H1 (cell line): ENCODE measurements around the gene GABRB2. TPM values are rescaled to one million over a fixed set of nuclear protein-coding genes. Genes with fewer than 3 reads are reported as not detected.

Source experiments
- CTCF ChIA-PET: fragments of 300-600 bp; sonication (Branson Sonifier 250); formaldehyde crosslinking; loops from one replicate; lab custom pipeline; 2021; ENCODE audit not compliant: partially characterized antibody; lab: Charles Lee
- POLR2A ChIA-PET: fragments of 300-600 bp; sonication (Branson Sonifier 250); formaldehyde crosslinking; loops from one replicate; lab custom pipeline; 2021; ENCODE audit warnings: inconsistent platforms; ENCODE audit not compliant: partially characterized antibody; lab: Charles Lee
- DNase-seq, 2 experiments: peaks; one replicate each; pipeline versions ENCODE4 v3.0.0 to v3.0.0-alpha.2; 2010 to 2022; ENCODE audit warnings: low spot score in 2 of 2, low read depth in 1 of 2, mixed read lengths in 1 of 2
- FAIRE-seq: peaks from 2 replicates; lab custom pipeline; 2011; peaks lifted over from hg19 to GRCh38; lab: Jason Lieb, UNC
- H2AFZ ChIP-seq: 2 replicates; pipeline ENCODE4 v1.8.1; 2012; ENCODE audit warnings: low read length, inconsistent platforms
- H2AK5ac ChIP-seq: 2 replicates; pipeline ENCODE4 v1.6.1; 2013; ENCODE audit warnings: low read depth, low read length
- H2BK120ac ChIP-seq: replicated peaks from 2 replicates; pipeline ENCODE3; 2013; ENCODE audit warnings: low read depth, low read length, inconsistent platforms
- H2BK12ac ChIP-seq: 2 replicates; pipeline ENCODE4 v1.6.1; 2013; ENCODE audit warnings: low read depth, low read length
- H2BK15ac ChIP-seq: 2 replicates; pipeline ENCODE4 v1.6.1; 2013; ENCODE audit warnings: low read length
- H2BK20ac ChIP-seq: 2 replicates; pipeline ENCODE4 v1.6.1; 2013; ENCODE audit warnings: low read length
- H2BK5ac ChIP-seq: 2 replicates; pipeline ENCODE4 v1.6.1; 2013; ENCODE audit warnings: low read depth, low read length
- H3K14ac ChIP-seq: 2 replicates; pipeline ENCODE4 v1.6.1; 2013; ENCODE audit warnings: inconsistent platforms; ENCODE audit not compliant: insufficient read length
- H3K18ac ChIP-seq: 2 replicates; pipeline ENCODE4 v1.6.1; 2013; ENCODE audit warnings: low read length; ENCODE audit errors: extremely low read depth
- H3K23ac ChIP-seq: 2 replicates; pipeline ENCODE4 v1.6.1; 2013; ENCODE audit warnings: inconsistent platforms; ENCODE audit not compliant: insufficient read length
- H3K23me2 ChIP-seq: 2 replicates; pipeline ENCODE4 v1.6.1; 2013; ENCODE audit warnings: low read depth, low read length
- H3K27ac ChIP-seq: 2 replicates; pipeline ENCODE4 v1.6.1; 2011; ENCODE audit warnings: low read depth, low read length, inconsistent platforms
- H3K27me3 ChIP-seq, 4 experiments: replicated peaks in 1 of 4; 1 replicate in 1 of 4; 2 replicates in 3 of 4; pipeline versions ENCODE4 v1.6.1 to v1.8.1; 2011 to 2013; ENCODE audit warnings: low read length in 3 of 4, mild to moderate bottlenecking in 3 of 4, inconsistent platforms in 2 of 4, mixed read lengths in 2 of 4, moderate library complexity in 1 of 4; ENCODE audit not compliant: control insufficient read depth in 3 of 4, insufficient read depth in 3 of 4; ENCODE audit errors: extremely low read depth in 1 of 4
- H3K36me3 ChIP-seq, 4 experiments: 2 replicates each; pipeline versions ENCODE4 v1.6.1 to v1.8.1; 2011 to 2013; ENCODE audit warnings: mild to moderate bottlenecking in 4 of 4, low read length in 3 of 4, moderate library complexity in 2 of 4, control low read depth in 1 of 4, inconsistent platforms in 1 of 4; ENCODE audit not compliant: insufficient read depth in 4 of 4, control insufficient read depth in 2 of 4
- H3K4ac ChIP-seq: replicated peaks from 2 replicates; pipeline ENCODE3; 2013; ENCODE audit warnings: low read length, low read depth, mixed read lengths, inconsistent platforms; ENCODE audit not compliant: insufficient read length
- H3K4me1 ChIP-seq, 4 experiments: replicated peaks in 1 of 4; 1 replicate in 1 of 4; 2 replicates in 3 of 4; pipeline versions ENCODE4 v1.6.1 to v1.8.1; 2011 to 2013; ENCODE audit warnings: low read length in 3 of 4, inconsistent platforms in 2 of 4, mixed read lengths in 1 of 4; ENCODE audit not compliant: insufficient read depth in 4 of 4, control insufficient read depth in 3 of 4
- H3K4me2 ChIP-seq, 2 experiments: 2 replicates each; pipeline versions ENCODE4 v1.6.1 to v1.8.1; 2011 to 2013; ENCODE audit warnings: low read depth in 2 of 2, low read length in 2 of 2, control low read depth in 1 of 2, inconsistent platforms in 1 of 2, mild to moderate bottlenecking in 1 of 2; ENCODE audit not compliant: insufficient read depth in 1 of 2
- H3K4me3 ChIP-seq, 4 experiments: fragments of 200-600, 300-600 bp in 1 of 4; sonication (generic), shearing (Covaris generic), sonication (Bioruptor Twin) in 1 of 4; 2 replicates each; pipeline versions ENCODE4 v1.5.1 to v1.8.1; 2011 to 2016; ENCODE audit warnings: low read length in 4 of 4, low read depth in 3 of 4, control low read depth in 2 of 4, inconsistent platforms in 2 of 4, mild to moderate bottlenecking in 2 of 4, mixed read lengths in 1 of 4, moderate library complexity in 1 of 4; ENCODE audit not compliant: insufficient read depth in 2 of 4; ENCODE audit errors: extremely low read depth in 1 of 4
- H3K56ac ChIP-seq: replicated peaks from 2 replicates; pipeline ENCODE3; 2013; ENCODE audit warnings: low read depth, mild to moderate bottlenecking, mixed read lengths, low read length, inconsistent platforms; ENCODE audit not compliant: insufficient read length
- H3K79me1 ChIP-seq: 2 replicates; pipeline ENCODE4 v1.6.1; 2013; ENCODE audit warnings: low read depth, low read length, control low read depth
- H3K79me2 ChIP-seq, 2 experiments: 2 replicates each; pipeline versions ENCODE4 v1.6.1 to v1.8.1; 2012 to 2013; ENCODE audit warnings: low read length in 2 of 2, mild to moderate bottlenecking in 2 of 2, inconsistent platforms in 1 of 2; ENCODE audit not compliant: insufficient read depth in 2 of 2, control insufficient read depth in 1 of 2
- H3K9ac ChIP-seq, 4 experiments: replicated peaks in 1 of 4; 1 replicate in 1 of 4; 2 replicates in 3 of 4; pipeline versions ENCODE4 v1.6.1 to v1.8.1; 2011 to 2013; ENCODE audit warnings: low read depth in 3 of 4, low read length in 3 of 4, control low read depth in 2 of 4, mild to moderate bottlenecking in 2 of 4, moderate library complexity in 2 of 4, inconsistent platforms in 1 of 4; ENCODE audit errors: extremely low read depth in 1 of 4
- H3K9me3 ChIP-seq, 2 experiments: 2 replicates each; pipeline versions ENCODE4 v1.6.1 to v1.8.1; 2012 to 2013; ENCODE audit warnings: mild to moderate bottlenecking in 2 of 2, moderate library complexity in 2 of 2, control low read depth in 1 of 2, inconsistent platforms in 1 of 2, low read depth in 1 of 2, low read length in 1 of 2, mixed read lengths in 1 of 2; ENCODE audit not compliant: insufficient read depth in 2 of 2
- H4K20me1 ChIP-seq, 2 experiments: replicated peaks in 1 of 2; 2 replicates each; pipeline versions ENCODE3 to v1.8.1; 2011 to 2013; ENCODE audit warnings: inconsistent platforms in 2 of 2, low read length in 2 of 2, mild to moderate bottlenecking in 1 of 2; ENCODE audit not compliant: insufficient read depth in 2 of 2, control insufficient read depth in 1 of 2
- H4K5ac ChIP-seq: 2 replicates; pipeline ENCODE4 v1.6.1; 2013; ENCODE audit warnings: low read length, low read depth, mixed read lengths, inconsistent platforms; ENCODE audit not compliant: insufficient read length
- H4K8ac ChIP-seq: 2 replicates; pipeline ENCODE4 v1.8.0; 2013; ENCODE audit warnings: mild to moderate bottlenecking, moderate library complexity, low read length, inconsistent platforms; ENCODE audit not compliant: insufficient read depth; ENCODE audit errors: extremely low read depth
- H4K91ac ChIP-seq: replicated peaks from 2 replicates; pipeline ENCODE3; 2013; ENCODE audit warnings: low read length, mixed read lengths, inconsistent platforms; ENCODE audit not compliant: insufficient read length
- NANOG ChIP-seq: IDR thresholded peaks from 2 replicates; pipeline ENCODE4 v1.6.1; 2011; ENCODE audit warnings: low read length, low read depth, mild to moderate bottlenecking, inconsistent platforms; ENCODE audit not compliant: insufficient read depth, poor library complexity, severe bottlenecking
- WGBS, 2 experiments: shearing (Covaris generic) in 1 of 2; methylation state at CpG; one replicate each; pipeline versions ENCODE4 v1.1.6 to v1.1.7; 2013 to 2015; ENCODE audit warnings: low lambda C conversion rate in 2 of 2, mixed read lengths in 2 of 2, inconsistent platforms in 1 of 2, low coverage in 1 of 2, missing lambda C conversion rate in 1 of 2; ENCODE audit not compliant: insufficient replicate concordance in 2 of 2, insufficient coverage in 1 of 2, insufficient read length in 1 of 2; ENCODE audit errors: extremely low coverage in 1 of 2, missing lambda C conversion rate in 1 of 2; 5-methylcytosine and 5-hydroxymethylcytosine counted together
- polyA plus RNA-seq, 7 experiments: library from polyadenylated mRNA; depleted of rRNA in 3 of 7; stranded (reverse) in 5 of 7; unstranded in 2 of 7; fragments of >200 nt in 5 of 7; fragments of 200-250 nt in 2 of 7; gene quantifications; 1 replicate in 5 of 7; 2 replicates in 1 of 7; 4 replicates in 1 of 7; pipeline versions ENCODE4 v1.2.1 to v1.2.3, GENCODE V29; 2011 to 2013; ENCODE audit warnings: missing spikeins in 2 of 7, mixed read lengths in 2 of 7
- total RNA-seq: library from RNA; stranded (reverse); fragmentation: NEBNext Ultra II Directional; extraction: Animal tissue kit (Norgen Biotek cat#: 25700); gene quantifications from 2 replicates; pipeline ENCODE4 v1.2.1, GENCODE V29; 2021

Gene GABRB2
- total and polyA plus RNA-seq, 2 of the 8 experiments (the other 6 are each of a cell fraction or from before 2014, with no cell fraction given), result 0.54 to 1.9 TPM

- Histone ChIP-seq H3K9me3 (no peaks in the 10 kb centered on the region), H3K27ac (no peak overlapping the region), H3K79me2 (no peaks in the 10 kb centered on the region), H2BK12ac (no peak overlapping the region), H3K27me3 (no peaks in the 10 kb centered on the region), H3K23ac (no peak overlapping the region), H3K36me3 (no peaks in the 10 kb centered on the region), H3K4ac (no peak overlapping the region), H4K20me1 (no peaks in the 10 kb centered on the region), H2BK120ac (no peak overlapping the region), H3K4me1 (no peaks in the 10 kb centered on the region), H3K18ac (no peak overlapping the region), H2AK5ac (no peak overlapping the region), H3K4me3 (no peak overlapping the region), H2BK5ac (no peak overlapping the region), H4K8ac (no peak overlapping the region), H4K5ac (no peak overlapping the region), H3K4me2 (no peak overlapping the region), H2AFZ (no peak overlapping the region), H3K56ac (no peak overlapping the region), H3K9ac (no peak overlapping the region), H3K79me1 (no peaks in the 10 kb centered on the region), H3K23me2 (no peaks in the 10 kb centered on the region), H2BK15ac (no peak overlapping the region), H3K14ac (no peak overlapping the region), H2BK20ac (no peak overlapping the region), H4K91ac (no peak overlapping the region)
- ChIA-PET POLR2A (no interaction called here), CTCF (interaction anchor here (1.3 kb wide), 1 partner anchor 192 kb away, joined by 3 read pairs; no protein-coding TSS in a partner anchor)
- FAIRE-seq (no peak), DNase-seq (no peak)
- WGBS, 2 experiments, result 95% methylated on average over 5 of the region's 5 CpGs; no CpG with 5 or more reads in 1 of the 2 experiments
- TF ChIP-seq NANOG, result no peak
Measured at GRCh38 chr5:161580621-161581020, 34.1 kb upstream of the GABRB2 start.
